H1 (cell line): ENCODE data around the gene MYL6B. TPM values are rescaled to one million over a fixed set of nuclear protein-coding genes. Genes with fewer than 3 reads are reported as not detected.

ENCODE experiments used
- CTCF ChIA-PET: fragments of 300-600 bp; sonication (Branson Sonifier 250); formaldehyde crosslinking; loops from one replicate; lab custom pipeline; 2021; ENCODE audit not compliant: partially characterized antibody; lab: Charles Lee
- POLR2A ChIA-PET: fragments of 300-600 bp; sonication (Branson Sonifier 250); formaldehyde crosslinking; loops from one replicate; lab custom pipeline; 2021; ENCODE audit warnings: inconsistent platforms; ENCODE audit not compliant: partially characterized antibody; lab: Charles Lee
- DNase-seq, 2 experiments: peaks; one replicate each; pipeline versions ENCODE4 v3.0.0 to v3.0.0-alpha.2; 2010 to 2022; ENCODE audit warnings: low spot score in 2 of 2, low read depth in 1 of 2, mixed read lengths in 1 of 2
- FAIRE-seq: peaks from 2 replicates; lab custom pipeline; 2011; peaks lifted over from hg19 to GRCh38; lab: Jason Lieb, UNC
- H2AFZ ChIP-seq: 2 replicates; pipeline ENCODE4 v1.8.1; 2012; ENCODE audit warnings: low read length, inconsistent platforms
- H2AK5ac ChIP-seq: 2 replicates; pipeline ENCODE4 v1.6.1; 2013; ENCODE audit warnings: low read depth, low read length
- H2BK120ac ChIP-seq: replicated peaks from 2 replicates; pipeline ENCODE3; 2013; ENCODE audit warnings: low read depth, low read length, inconsistent platforms
- H2BK12ac ChIP-seq: 2 replicates; pipeline ENCODE4 v1.6.1; 2013; ENCODE audit warnings: low read depth, low read length
- H2BK15ac ChIP-seq: 2 replicates; pipeline ENCODE4 v1.6.1; 2013; ENCODE audit warnings: low read length
- H2BK20ac ChIP-seq: 2 replicates; pipeline ENCODE4 v1.6.1; 2013; ENCODE audit warnings: low read length
- H2BK5ac ChIP-seq: 2 replicates; pipeline ENCODE4 v1.6.1; 2013; ENCODE audit warnings: low read depth, low read length
- H3K14ac ChIP-seq: 2 replicates; pipeline ENCODE4 v1.6.1; 2013; ENCODE audit warnings: inconsistent platforms; ENCODE audit not compliant: insufficient read length
- H3K18ac ChIP-seq: 2 replicates; pipeline ENCODE4 v1.6.1; 2013; ENCODE audit warnings: low read length; ENCODE audit errors: extremely low read depth
- H3K23ac ChIP-seq: 2 replicates; pipeline ENCODE4 v1.6.1; 2013; ENCODE audit warnings: inconsistent platforms; ENCODE audit not compliant: insufficient read length
- H3K23me2 ChIP-seq: 2 replicates; pipeline ENCODE4 v1.6.1; 2013; ENCODE audit warnings: low read depth, low read length
- H3K27ac ChIP-seq: 2 replicates; pipeline ENCODE4 v1.6.1; 2011; ENCODE audit warnings: low read depth, low read length, inconsistent platforms
- H3K27me3 ChIP-seq, 4 experiments: replicated peaks in 1 of 4; 1 replicate in 1 of 4; 2 replicates in 3 of 4; pipeline versions ENCODE4 v1.6.1 to v1.8.1; 2011 to 2013; ENCODE audit warnings: low read length in 3 of 4, mild to moderate bottlenecking in 3 of 4, inconsistent platforms in 2 of 4, mixed read lengths in 2 of 4, moderate library complexity in 1 of 4; ENCODE audit not compliant: control insufficient read depth in 3 of 4, insufficient read depth in 3 of 4; ENCODE audit errors: extremely low read depth in 1 of 4
- H3K36me3 ChIP-seq, 4 experiments: 2 replicates each; pipeline versions ENCODE4 v1.6.1 to v1.8.1; 2011 to 2013; ENCODE audit warnings: mild to moderate bottlenecking in 4 of 4, low read length in 3 of 4, moderate library complexity in 2 of 4, control low read depth in 1 of 4, inconsistent platforms in 1 of 4; ENCODE audit not compliant: insufficient read depth in 4 of 4, control insufficient read depth in 2 of 4
- H3K4ac ChIP-seq: replicated peaks from 2 replicates; pipeline ENCODE3; 2013; ENCODE audit warnings: low read length, low read depth, mixed read lengths, inconsistent platforms; ENCODE audit not compliant: insufficient read length
- H3K4me1 ChIP-seq, 4 experiments: replicated peaks in 1 of 4; 1 replicate in 1 of 4; 2 replicates in 3 of 4; pipeline versions ENCODE4 v1.6.1 to v1.8.1; 2011 to 2013; ENCODE audit warnings: low read length in 3 of 4, inconsistent platforms in 2 of 4, mixed read lengths in 1 of 4; ENCODE audit not compliant: insufficient read depth in 4 of 4, control insufficient read depth in 3 of 4
- H3K4me2 ChIP-seq, 2 experiments: 2 replicates each; pipeline versions ENCODE4 v1.6.1 to v1.8.1; 2011 to 2013; ENCODE audit warnings: low read depth in 2 of 2, low read length in 2 of 2, control low read depth in 1 of 2, inconsistent platforms in 1 of 2, mild to moderate bottlenecking in 1 of 2; ENCODE audit not compliant: insufficient read depth in 1 of 2
- H3K4me3 ChIP-seq, 4 experiments: fragments of 200-600, 300-600 bp in 1 of 4; sonication (generic), shearing (Covaris generic), sonication (Bioruptor Twin) in 1 of 4; 2 replicates each; pipeline versions ENCODE4 v1.5.1 to v1.8.1; 2011 to 2016; ENCODE audit warnings: low read length in 4 of 4, low read depth in 3 of 4, control low read depth in 2 of 4, inconsistent platforms in 2 of 4, mild to moderate bottlenecking in 2 of 4, mixed read lengths in 1 of 4, moderate library complexity in 1 of 4; ENCODE audit not compliant: insufficient read depth in 2 of 4; ENCODE audit errors: extremely low read depth in 1 of 4
- H3K56ac ChIP-seq: replicated peaks from 2 replicates; pipeline ENCODE3; 2013; ENCODE audit warnings: low read depth, mild to moderate bottlenecking, mixed read lengths, low read length, inconsistent platforms; ENCODE audit not compliant: insufficient read length
- H3K79me1 ChIP-seq: 2 replicates; pipeline ENCODE4 v1.6.1; 2013; ENCODE audit warnings: low read depth, low read length, control low read depth
- H3K79me2 ChIP-seq, 2 experiments: 2 replicates each; pipeline versions ENCODE4 v1.6.1 to v1.8.1; 2012 to 2013; ENCODE audit warnings: low read length in 2 of 2, mild to moderate bottlenecking in 2 of 2, inconsistent platforms in 1 of 2; ENCODE audit not compliant: insufficient read depth in 2 of 2, control insufficient read depth in 1 of 2
- H3K9ac ChIP-seq, 4 experiments: replicated peaks in 1 of 4; 1 replicate in 1 of 4; 2 replicates in 3 of 4; pipeline versions ENCODE4 v1.6.1 to v1.8.1; 2011 to 2013; ENCODE audit warnings: low read depth in 3 of 4, low read length in 3 of 4, control low read depth in 2 of 4, mild to moderate bottlenecking in 2 of 4, moderate library complexity in 2 of 4, inconsistent platforms in 1 of 4; ENCODE audit errors: extremely low read depth in 1 of 4
- H3K9me3 ChIP-seq, 2 experiments: 2 replicates each; pipeline versions ENCODE4 v1.6.1 to v1.8.1; 2012 to 2013; ENCODE audit warnings: mild to moderate bottlenecking in 2 of 2, moderate library complexity in 2 of 2, control low read depth in 1 of 2, inconsistent platforms in 1 of 2, low read depth in 1 of 2, low read length in 1 of 2, mixed read lengths in 1 of 2; ENCODE audit not compliant: insufficient read depth in 2 of 2
- H4K20me1 ChIP-seq, 2 experiments: replicated peaks in 1 of 2; 2 replicates each; pipeline versions ENCODE3 to v1.8.1; 2011 to 2013; ENCODE audit warnings: inconsistent platforms in 2 of 2, low read length in 2 of 2, mild to moderate bottlenecking in 1 of 2; ENCODE audit not compliant: insufficient read depth in 2 of 2, control insufficient read depth in 1 of 2
- H4K5ac ChIP-seq: 2 replicates; pipeline ENCODE4 v1.6.1; 2013; ENCODE audit warnings: low read length, low read depth, mixed read lengths, inconsistent platforms; ENCODE audit not compliant: insufficient read length
- H4K8ac ChIP-seq: 2 replicates; pipeline ENCODE4 v1.8.0; 2013; ENCODE audit warnings: mild to moderate bottlenecking, moderate library complexity, low read length, inconsistent platforms; ENCODE audit not compliant: insufficient read depth; ENCODE audit errors: extremely low read depth
- H4K91ac ChIP-seq: replicated peaks from 2 replicates; pipeline ENCODE3; 2013; ENCODE audit warnings: low read length, mixed read lengths, inconsistent platforms; ENCODE audit not compliant: insufficient read length
- TBP ChIP-seq: IDR thresholded peaks from 2 replicates; pipeline ENCODE4 v1.6.1; 2011; ENCODE audit warnings: low read depth, low read length, improper control_type of control experiment
- WGBS, 2 experiments: shearing (Covaris generic) in 1 of 2; methylation state at CpG; one replicate each; pipeline versions ENCODE4 v1.1.6 to v1.1.7; 2013 to 2015; ENCODE audit warnings: low lambda C conversion rate in 2 of 2, mixed read lengths in 2 of 2, inconsistent platforms in 1 of 2, low coverage in 1 of 2, missing lambda C conversion rate in 1 of 2; ENCODE audit not compliant: insufficient replicate concordance in 2 of 2, insufficient coverage in 1 of 2, insufficient read length in 1 of 2; ENCODE audit errors: extremely low coverage in 1 of 2, missing lambda C conversion rate in 1 of 2; 5-methylcytosine and 5-hydroxymethylcytosine counted together
- polyA plus RNA-seq, 7 experiments: library from polyadenylated mRNA; depleted of rRNA in 3 of 7; stranded (reverse) in 5 of 7; unstranded in 2 of 7; fragments of >200 nt in 5 of 7; fragments of 200-250 nt in 2 of 7; gene quantifications; 1 replicate in 5 of 7; 2 replicates in 1 of 7; 4 replicates in 1 of 7; pipeline versions ENCODE4 v1.2.1 to v1.2.3, GENCODE V29; 2011 to 2013; ENCODE audit warnings: missing spikeins in 2 of 7, mixed read lengths in 2 of 7
- total RNA-seq: library from RNA; stranded (reverse); fragmentation: NEBNext Ultra II Directional; extraction: Animal tissue kit (Norgen Biotek cat#: 25700); gene quantifications from 2 replicates; pipeline ENCODE4 v1.2.1, GENCODE V29; 2021

Gene MYL6B
- total and polyA plus RNA-seq, 2 of the 8 experiments (the other 6 are each of a cell fraction or from before 2014, with no cell fraction given), result 163 to 202 TPM

GRCh38 chr12:56104109-56104814, 48.1 kb upstream of the MYL6B start, which contains the start of gene PA2G4:
TSS of gene PA2G4 (plus strand) at chr12:56104559. CDS start at chr12:56104738, 179 bp downstream.
- Histone ChIP-seq H2BK20ac (no peak within 1 kb of the TSS), H4K8ac (peak within 1 kb of the TSS; percentile 84; the same call in 1 of the 2 replicates), H3K4me1 (peaks cover 0 to 9% (median 3%) of the 10 kb centered on the region in 4 experiments; a peak in 5 of 7 replicates), H3K27ac (peak within 1 kb of the TSS; percentile 88; the same call in 1 of the 2 replicates), H3K4me2 (peak within 1 kb of the TSS; percentile 85 to 99), H2AK5ac (no peak within 1 kb of the TSS), H2AFZ (no peak within 1 kb of the TSS), H3K9ac (peak within 1 kb of the TSS; percentile 75 to 94 (median 90)), H3K4ac (peak within 1 kb of the TSS; percentile 65), H3K36me3 (peaks cover 24 to 57% (median 45%) of the 10 kb centered on the region in 4 experiments), H3K56ac (peak within 1 kb of the TSS; percentile 80), H3K27me3 (no peaks in the 10 kb centered on the region), H2BK12ac (no peak within 1 kb of the TSS), H2BK15ac (no peak within 1 kb of the TSS), H3K18ac (peak within 1 kb of the TSS; percentile 94; the same call in 1 of the 2 replicates), H3K4me3 (peak within 1 kb of the TSS; percentile 81 to 95 (median 92)), H3K23ac (no peak within 1 kb of the TSS), H4K91ac (peak within 1 kb of the TSS; percentile 49), H3K79me1 (0 out of 2 replicates have a peak, but pooled peaks cover 2% of the 10 kb centered on the region), H2BK120ac (no peak within 1 kb of the TSS), H4K5ac (peak within 1 kb of the TSS; percentile 79), H3K79me2 (peaks cover 21 to 31% of the 10 kb centered on the region in 2 experiments), H3K14ac (no peak within 1 kb of the TSS), H2BK5ac (peak within 1 kb of the TSS; percentile 98), H3K23me2 (peaks cover 8% of the 10 kb centered on the region), H3K9me3 (no peaks in the 10 kb centered on the region), H4K20me1 (peaks cover 4 to 5% of the 10 kb centered on the region in 2 experiments)
- CTCF ChIA-PET, result interaction anchor here (0.6 to 7.2 kb wide), 12 partner anchors 11 to 151 kb away, joined by 3 to 34 read pairs (median 5); partner anchors contain the start of genes ERBB3, SMARCC2 and ZC3H10
- FAIRE-seq (no peak), DNase-seq (peak; percentile 95 to 99)
- 1% methylated on average over 50 of the region's 60 CpGs; no CpG with 5 or more reads in 1 of the 2 experiments for WGBS, 2 experiments
- POLR2A ChIA-PET, result interaction anchor here (0.7 to 11.1 kb wide), 43 partner anchors 8 to 1125 kb away, joined by 3 to 267 read pairs (median 5); partner anchors contain the start of genes CD63, CNPY2, DNAJC14 and ERBB3
- TF ChIP-seq TBP, result peak; percentile 57; the same call in 1 of the 2 replicates
